T-helper 2 cell treated with Interferon-gamma antibody and Interleukin-4, amounts not matched to agents 100 ng/mL and 5 ng/mL, for 36 hours (primary cell): ENCODE data around the gene NRG3. TPM values are rescaled to one million over a fixed set of nuclear protein-coding genes. Genes with fewer than 3 reads are reported as not detected.

Experiments
- intact Hi-C: fragments of 100-400 bp; cut with micrococcal nuclease; formaldehyde crosslinking; loops from one replicate; pipeline ENCODE4 v1.15.1; 2023
- total RNA-seq: library from RNA; stranded (reverse); gene quantifications from 2 replicates; pipeline ENCODE4 v1.2.3, GENCODE V29; 2022

The NRG3 gene
- total RNA-seq, 1 donor from 2014 or later = not detected

DNA sequence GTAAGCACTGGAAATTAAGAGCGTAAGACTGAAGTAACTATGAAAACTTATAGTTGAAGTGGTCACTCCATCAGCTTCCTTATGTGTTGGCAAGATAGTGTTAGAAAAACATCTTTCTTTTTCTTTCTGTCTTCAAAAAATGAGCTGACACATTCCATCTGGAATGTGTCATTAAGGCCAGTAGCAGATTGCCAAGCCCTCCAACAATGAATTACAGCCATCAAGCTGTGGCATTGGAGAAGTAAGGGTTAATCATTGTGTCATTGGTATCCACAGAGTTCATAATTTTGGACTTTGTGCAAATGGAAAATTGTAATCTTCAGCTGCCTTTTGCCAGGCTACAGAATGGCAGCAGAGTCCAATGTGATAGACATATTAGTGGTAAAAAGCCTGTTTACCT, 926.3 kb downstream of the NRG3 start:
- intact Hi-C loops = no loop called here

DNA sequence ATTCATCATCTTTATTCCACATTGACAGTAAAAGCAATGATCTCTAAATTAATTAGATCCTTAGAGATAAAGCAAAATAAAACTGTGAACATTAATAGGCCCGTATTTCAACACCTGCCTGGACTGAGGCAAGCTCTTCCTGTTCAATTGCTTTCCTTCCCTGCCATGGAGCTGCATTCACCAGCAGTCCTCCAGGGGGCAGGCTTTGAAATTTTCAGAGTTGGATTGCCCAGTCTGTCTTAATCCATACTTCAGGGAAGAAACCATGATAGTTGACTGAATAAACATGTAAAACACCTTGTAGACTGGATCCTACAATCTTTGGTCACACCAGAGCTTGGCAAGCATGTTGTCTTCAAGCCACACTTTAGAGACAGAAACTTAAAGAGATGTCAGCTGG, 936.6 kb downstream of the NRG3 start:
- intact Hi-C loops = no loop called here

DNA sequence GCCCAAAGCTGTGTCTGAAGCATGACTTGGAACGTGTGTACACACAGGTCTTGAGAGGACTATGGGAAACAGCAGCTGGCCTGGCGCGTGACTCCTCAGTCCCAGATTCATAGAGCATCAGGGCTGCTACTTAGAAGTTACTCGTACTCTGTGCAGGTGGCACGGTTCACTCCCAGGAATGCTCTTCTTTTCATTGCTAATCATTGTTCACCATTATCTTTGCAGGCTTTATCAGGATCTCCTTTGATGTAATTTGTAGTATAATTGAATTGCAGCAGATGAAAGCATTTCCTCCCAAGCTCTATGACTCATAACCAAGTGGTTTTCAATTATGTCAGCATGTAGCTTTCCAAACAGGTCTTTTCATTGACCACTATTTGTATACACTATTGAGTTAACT, 938.9 kb downstream of the NRG3 start:
- intact Hi-C loops = no loop called here

DNA sequence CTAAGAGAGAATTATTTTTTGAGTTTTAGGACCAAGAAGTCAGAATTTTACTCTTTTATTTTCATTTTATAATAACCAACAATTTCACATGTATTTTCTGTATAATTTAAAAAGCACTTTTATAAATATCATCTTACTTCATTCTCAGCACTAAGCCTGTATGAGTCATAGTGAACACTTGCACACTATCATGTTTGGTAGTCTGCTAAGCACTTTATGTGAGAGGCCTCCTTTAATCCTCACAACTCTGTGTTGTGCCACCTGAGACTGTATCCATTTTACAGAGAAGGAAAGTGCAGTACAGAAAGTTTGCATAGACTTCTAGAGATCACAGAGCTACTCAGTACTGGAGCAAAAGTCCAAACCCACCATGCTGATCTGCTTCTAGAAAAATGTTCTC, 939.6 kb downstream of the NRG3 start:
- intact Hi-C loops = no loop called here

DNA sequence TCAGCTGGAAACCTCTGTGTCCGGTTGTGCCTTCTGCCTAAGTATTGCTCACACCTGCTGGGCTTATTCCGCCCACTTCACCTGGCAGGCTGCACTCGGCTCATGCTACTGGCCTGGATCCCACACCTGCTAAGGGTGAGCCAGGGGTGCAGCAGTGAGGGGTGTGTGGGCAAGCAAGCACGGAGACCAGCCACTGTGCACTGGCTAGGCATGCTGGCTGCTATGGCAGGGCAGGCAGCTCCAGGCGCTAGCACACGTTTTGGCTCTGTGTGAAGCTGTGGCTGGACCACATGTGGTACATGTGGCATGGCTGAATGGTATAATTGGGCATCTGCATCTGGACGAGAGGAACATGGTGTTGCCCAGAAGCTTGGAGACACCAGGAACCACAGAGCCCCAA, 940.7 kb downstream of the NRG3 start:
- intact Hi-C loops = no loop called here

DNA sequence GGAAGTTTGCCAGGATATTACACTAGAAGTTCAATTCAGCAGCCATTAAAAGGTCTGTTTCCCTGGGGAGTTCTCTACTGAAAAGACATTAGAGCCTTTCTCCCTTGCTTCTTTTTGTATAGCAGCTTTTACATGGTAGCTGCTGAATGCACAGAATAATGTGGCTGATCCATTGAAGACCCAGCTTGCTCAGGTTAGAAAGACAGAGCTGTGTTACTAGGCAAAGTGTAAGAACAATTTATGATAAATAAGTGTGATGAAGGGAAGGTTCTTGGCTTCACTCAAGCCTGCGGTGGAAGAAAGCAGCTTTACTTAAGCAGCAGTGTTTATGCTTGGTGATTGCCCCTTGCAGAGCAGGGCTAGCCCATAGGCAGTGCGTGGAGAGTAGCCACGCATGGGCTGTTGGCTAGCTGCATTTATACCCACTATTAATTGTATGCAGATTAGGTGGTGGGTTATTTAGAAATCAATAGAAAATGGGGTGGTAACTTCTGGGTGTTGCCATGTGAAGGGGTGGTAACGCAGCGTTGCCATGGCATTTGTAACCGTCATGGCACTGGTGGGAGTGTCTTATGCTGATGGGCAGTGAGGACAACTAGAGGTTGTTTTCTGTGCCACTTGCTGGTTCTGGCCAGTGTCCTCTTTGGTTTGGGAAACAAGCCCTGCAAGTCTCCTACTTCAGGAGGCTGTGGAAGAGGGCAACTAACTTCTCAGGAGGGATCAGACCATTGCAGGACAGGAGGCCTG, 942.9 kb downstream of the NRG3 start:
- intact Hi-C loops = no loop called here

DNA sequence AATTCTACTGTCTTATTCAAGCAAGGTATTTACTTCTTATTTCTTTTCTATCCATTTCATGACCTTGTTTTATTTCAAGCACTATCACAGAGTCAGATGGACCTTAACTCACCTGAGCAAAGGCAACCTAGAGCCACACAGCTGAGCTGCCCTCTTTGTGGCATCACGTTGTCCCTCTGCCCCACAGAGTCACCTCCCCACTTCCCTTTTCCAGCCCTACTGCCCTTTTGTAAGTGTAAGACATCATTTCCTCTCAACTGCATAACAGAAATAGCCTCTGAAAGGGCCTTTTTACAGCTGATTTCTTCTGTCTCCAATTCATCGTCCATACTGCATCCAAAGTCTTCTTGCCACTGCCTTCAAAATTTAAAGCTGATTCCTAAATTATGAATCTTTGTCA, 946.0 kb downstream of the NRG3 start:
- intact Hi-C loops = no loop called here

DNA sequence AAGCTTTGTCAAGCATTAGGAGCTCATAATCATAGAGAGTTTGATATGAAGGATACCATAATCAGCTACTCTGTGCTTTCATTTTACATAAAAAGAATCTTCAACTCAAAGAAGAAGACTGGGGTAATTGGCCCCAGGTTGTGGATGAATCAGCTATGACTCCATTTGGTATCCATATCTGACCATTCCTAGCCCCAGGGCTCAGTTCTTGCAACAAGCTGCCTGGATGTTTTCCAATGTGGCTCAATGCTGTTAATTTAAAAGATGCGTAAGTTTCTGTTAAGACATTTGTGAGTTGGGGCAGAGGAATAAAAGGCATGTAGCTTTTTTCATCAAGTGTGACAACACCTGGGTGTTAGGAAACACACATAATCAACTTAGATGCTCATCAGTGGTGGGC, 951.1 kb downstream of the NRG3 start:
- intact Hi-C loops = no loop called here

DNA sequence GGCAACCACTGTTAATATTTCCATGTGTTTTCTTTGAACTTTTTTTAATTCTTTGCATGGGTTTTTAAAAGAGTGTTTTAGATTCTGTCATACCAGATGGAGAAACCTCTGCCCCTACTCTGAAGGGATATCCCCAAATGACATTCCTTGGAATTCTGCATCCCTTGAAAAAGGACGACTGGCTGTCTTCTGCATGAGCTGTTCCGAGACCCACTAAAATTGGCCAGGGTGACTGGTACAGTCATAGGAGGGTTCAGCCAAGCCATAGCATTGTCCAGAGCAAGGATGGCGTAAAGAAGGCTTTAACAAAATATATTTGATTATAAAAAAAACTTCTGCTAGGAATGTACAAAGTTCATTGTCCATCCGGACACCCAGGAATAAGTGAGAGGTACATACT, 952.9 kb downstream of the NRG3 start:
- intact Hi-C loops = no loop called here

DNA sequence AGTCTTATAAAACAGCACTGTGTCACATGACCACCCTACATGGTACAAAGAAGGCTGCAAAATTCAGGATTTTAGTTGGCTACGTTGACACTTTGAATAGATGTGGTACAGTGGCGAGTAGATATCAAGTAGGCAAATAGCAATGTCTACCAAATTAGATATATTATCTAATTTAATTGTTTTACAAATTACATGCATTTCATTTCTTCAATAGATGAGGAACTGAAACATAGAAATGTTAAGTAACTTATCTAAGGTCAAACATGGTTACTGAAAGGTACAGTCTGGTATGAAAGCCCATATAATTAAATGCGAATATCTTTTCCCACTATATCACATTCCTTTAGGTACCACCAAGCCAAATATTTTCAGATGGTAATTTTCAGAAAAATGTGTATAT, 972.2 kb downstream of the NRG3 start:
- intact Hi-C loops = no loop called here

DNA sequence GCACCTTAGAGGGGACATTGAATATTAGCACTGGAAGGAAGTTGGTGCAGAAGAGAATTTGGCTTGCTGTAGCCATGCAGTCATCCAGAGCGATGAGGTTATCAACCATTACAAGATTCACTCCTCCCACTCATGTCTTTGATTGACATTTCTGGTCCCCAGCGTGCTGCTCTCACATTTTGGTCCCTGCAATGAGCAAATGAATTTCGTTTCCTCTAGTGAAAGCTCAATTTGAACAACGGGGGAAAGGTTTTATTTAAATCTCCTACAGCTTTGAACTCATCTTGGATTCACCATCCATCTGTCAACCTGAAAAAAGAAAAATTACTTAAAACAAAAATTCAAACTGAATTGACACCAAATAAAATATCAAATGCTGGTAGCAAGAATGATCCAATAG, 975.2 kb downstream of the NRG3 start:
- intact Hi-C loops = no loop called here

DNA sequence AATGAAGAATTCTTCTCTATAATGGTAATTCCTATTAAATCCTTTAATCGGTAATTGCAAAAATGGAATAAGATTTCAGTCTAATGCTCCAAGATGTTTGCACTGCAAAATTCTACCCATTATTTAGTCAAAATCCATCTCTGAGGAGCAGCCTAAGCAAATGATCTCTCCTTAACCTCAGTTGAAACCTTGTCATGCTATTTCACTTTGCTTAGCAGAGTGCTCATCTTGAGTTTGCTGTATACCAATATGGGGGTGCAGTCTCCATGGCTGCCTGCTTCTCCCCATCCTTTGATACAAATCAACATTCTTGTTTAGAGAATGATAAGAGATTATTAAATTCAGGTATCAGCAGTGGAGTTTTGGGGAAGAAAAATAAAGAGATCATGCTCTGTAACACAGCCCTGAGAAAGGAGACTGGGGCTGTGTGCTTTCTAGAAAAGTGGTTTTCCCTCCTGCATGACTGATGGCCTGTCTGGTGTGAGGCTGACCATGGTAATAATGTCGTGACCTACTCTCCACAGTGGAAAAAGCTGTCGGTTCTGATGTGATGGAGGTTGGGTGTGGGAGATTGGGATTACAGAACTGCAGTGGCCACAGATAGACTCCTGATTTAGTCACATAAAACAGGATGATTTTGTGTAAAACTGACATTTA, 982.1 kb downstream of the NRG3 start:
- intact Hi-C loops = no loop called here

DNA sequence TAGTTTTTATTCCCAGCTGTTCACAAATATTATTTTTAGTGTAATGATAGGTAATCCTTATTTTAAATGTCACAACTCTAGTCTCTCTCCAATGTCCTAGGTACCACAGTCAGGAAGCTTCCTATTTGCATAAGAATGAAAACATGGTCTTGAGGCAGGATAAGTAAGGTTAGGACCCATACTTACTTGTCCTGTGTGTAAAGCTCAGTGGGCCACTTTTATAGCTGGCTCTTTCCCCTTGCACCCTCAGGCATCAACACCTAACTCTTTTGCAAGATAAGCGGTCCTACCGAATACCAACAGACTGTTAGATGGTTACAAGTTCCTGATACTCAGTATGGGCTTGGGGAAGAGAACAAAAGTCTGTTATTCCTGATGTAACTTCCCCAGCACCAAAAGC, 986.9 kb downstream of the NRG3 start:
- intact Hi-C loops = no loop called here

DNA sequence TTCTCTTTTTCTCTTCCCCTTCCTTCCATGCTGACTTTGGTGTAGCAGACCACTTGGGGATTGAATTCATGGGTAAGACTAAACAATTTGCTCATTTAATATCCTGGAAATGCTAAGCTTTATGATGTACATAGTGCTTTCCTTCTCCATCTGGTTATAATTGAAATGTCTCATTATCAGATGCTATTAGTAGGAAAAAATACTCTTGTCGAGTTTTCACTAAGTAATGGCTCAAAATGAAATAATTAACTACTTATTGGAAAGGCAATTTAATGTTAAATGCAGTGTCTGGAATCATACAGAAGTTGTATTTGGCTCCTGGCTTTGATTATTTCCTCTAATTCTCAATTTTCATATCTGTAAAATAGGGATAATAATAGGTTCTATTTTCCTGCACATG, 990.4 kb downstream of the NRG3 start:
- intact Hi-C loops = no loop called here

DNA sequence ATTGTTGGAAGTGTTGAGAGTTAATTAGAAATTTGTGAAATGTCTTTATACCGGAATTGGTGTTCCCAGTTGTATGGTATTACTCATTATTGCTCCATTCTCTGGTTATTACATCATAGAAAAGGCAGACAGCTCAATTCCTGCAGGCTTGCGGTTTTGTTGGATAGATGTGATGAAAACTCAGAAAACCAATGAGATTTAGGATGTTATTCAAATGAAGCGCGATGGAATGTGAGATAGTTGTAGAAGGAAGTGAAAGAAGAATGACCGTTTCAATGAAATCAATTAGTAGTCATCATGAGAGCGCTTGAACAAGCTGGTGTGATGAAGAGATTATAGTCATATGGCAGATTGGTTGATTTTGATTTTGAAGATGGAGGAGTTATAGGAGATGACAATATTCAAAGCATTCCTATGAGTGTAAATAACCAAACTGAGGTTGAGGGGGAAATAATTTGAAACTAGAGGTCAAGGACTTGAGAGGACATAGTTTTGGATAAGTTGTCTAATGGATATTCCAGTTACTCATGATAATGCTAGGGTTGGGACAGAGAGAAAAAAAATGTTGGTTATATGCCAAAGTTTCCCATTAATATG, 991.5 kb downstream of the NRG3 start:
- intact Hi-C loops = no loop called here

DNA sequence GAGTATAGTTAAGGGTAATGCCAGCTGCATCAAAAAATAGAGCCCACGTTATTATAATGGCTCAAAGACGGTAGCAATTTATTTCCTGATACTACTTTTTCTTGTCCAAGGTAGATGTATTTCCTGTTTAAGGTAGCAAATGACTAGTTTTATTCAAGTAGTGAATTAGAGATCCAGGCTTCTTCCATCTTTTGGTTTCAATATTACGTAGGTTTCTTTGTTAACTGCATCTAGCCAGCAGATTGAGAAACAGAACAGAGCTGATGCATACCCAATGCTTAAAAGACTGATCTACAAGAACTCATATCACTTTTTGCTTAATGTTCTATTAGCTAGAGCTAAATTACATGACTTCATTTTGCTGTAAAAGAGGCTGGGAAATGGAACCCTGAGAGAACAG, 992.1 kb downstream of the NRG3 start:
- intact Hi-C loops = no loop called here

DNA sequence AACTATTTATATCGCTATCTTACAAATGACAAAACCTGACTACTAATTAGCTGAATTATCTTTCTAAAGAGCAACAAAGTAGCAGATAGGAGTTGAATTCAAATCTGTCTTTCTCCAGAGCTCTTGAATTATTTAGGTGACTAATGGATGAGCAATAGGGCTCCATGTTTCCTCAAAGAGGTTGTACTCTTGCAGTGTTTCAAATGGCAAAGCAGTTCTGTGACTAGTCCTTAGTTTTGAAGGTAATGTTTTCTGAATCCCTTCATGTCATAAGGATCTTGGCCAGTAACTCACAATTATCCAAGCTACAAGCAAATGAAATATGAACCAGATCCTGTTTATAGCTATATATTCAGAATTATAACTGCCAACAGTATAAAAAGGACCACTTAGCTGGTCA, 999.7 kb downstream of the NRG3 start:
- intact Hi-C loops = no loop called here

DNA sequence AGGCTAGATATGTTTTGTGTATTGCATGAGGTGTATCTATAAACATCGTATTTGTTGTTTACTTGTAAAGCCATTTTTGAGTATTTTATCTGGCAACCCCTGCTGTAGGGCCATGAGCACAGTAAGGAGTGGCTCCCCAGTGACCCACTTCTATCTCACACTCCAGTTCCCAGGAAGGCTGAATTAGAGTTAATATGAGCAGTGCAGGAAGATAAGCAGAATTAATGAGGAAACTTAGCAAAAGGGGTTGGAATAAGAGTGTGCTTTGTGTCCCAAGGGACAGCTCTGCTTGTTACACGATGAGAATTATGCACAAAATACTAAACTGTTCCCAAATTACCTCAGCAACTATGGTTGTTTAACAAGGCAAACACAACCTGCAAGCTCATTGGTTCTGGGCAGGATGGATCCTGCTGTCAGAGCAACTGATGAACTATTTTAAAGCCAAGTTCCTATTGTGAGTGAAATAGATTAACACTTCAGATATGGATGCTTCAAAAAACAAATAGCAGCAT, 1005.8 kb downstream of the NRG3 start:
- intact Hi-C loops = no loop called here

DNA sequence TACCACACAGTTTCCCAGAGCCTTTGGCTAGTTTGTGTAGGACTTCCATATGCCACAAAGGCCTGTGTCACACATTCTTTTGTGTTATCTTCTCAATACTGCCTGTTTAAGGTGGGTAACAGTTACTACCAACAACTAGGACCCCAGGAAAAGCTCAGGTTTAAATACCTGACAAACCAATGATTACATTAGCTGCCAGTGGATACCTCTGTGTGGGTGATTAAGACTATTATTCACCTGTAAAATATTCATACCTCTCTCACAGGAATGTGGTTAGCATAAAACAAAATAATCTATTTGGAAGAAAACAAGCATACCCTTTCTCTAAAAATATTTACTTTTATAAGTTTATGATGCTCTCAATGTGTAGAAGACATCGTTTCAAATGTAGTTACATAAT, 1007.7 kb downstream of the NRG3 start:
- intact Hi-C loops = no loop called here

DNA sequence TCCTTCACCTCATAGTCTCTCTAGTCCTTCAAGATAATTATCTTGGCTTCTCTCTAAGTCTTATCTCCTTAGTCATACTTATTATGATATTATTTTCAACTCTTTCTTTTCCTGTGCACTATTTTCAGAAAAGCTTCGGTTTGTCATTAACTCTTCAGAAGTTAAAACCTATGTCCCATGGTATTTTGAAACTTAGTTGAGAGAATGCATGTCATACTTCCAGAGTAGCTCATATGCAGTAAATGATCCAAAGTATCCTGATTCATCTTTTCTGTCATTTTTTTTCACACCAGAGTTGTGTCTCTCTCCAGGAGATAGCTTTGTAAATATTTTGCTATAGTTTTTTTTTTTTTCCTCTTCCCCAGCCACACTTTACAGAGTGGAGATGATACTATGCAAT, 1008.6 kb downstream of the NRG3 start:
- intact Hi-C loops = no loop called here

DNA sequence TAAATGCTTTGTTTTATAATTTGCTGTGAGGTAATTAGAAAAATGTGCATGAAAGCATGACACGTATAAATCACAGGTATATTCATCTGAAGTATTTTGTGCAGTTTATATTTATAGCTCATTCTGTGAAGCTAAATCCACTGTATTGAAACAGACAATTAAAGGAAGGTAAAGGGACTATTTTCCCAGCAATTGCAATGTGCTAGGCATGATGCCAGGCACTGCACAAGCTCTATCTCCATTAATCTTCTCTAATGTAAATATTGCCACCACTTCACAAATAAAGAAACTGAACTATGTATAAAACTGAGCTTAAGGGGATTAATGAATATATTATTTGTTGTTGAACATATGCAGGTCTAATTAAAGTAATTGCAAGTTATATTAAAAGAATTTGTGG, 1012.5 kb downstream of the NRG3 start:
- intact Hi-C loops = no loop called here

DNA sequence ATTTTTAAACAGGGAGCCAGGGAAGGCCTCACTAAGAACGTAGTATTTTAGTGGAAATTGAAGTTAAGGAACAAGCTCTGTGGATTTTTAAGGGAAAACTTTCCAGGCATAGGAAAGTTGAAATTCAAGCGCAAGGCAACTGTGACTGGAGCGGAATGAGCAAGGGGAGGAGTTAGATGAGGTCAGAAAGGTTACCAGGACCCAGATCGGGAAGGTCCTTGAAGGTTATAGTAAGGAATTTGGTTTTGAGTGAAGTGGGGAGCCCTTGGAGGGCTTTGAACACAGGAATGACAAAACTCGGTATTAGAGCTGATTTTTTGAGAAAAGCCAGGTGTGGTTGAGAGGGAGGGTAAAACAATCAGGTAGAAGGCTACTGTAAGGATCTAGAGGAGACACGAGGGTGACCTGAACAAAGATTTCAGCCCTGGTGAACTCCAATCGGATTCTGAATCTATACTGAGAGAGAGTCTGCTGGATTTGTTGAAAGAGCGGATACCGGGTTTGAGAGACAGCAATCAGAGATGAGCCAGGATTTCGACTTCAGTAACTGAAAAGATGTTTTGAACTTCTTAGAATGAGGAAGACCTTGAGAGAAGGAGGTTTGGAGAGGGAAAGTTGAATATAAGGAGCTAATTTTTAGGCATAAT, 1013.9 kb downstream of the NRG3 start:
- intact Hi-C loops = no loop called here
